GM10266 (cell line): ENCODE results near the gene STARD3.
A peak's percentile ranks its signal among the peaks of the same experiment; 100 is the strongest.

Experiments used
- DNase-seq: peaks from one replicate; pipeline ENCODE4 v3.0.0; 2012; ENCODE audit errors: extremely low spot score
- TF ChIP-seq, protein P1 (sequence below): IDR thresholded peaks from 2 replicates; pipeline ENCODE4 v1.5.1; 2012; ENCODE audit warnings: mild to moderate bottlenecking, low read depth; ENCODE audit not compliant: control insufficient read depth, insufficient read depth; ENCODE audit errors: missing control alignments

STARD3 gene

DNA sequence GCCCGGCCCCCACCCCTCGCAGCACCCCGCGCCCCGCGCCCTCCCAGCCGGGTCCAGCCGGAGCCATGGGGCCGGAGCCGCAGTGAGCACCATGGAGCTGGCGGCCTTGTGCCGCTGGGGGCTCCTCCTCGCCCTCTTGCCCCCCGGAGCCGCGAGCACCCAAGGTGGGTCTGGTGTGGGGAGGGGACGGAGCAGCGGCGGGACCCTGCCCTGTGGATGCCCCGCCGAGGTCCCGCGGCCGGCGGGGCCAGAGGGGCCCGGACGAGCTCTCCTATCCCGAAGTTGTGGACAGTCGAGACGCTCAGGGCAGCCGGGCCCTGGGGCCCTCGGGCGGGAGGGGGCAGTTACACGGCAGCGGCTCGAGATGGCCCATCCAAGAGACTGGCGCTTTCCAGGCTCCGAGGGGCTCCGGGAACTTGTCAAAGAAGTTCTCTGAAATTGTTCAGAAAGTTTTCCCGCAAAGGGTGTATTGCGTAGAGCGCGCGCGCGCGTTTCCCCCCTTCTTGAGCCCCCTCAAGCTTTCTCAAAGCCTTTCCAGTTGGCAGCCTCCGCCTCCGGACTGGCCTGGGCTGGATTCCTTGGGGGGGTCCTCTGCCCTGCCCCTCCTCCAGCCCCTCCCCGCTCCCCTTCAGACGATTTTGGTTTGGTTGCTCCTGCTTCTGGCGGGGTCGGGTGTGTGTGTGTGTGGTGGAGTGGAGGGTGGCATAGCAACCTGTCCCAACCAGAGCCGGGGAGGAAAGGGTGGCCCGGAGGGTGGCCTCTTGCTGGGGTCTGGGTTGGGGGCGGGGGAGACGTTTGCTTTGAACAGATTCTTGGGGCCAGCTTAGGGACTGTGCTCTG lies 63.4 kb downstream of the STARD3 start:
- no peak for DNase-seq
- TF ChIP-seq, protein P1, sequence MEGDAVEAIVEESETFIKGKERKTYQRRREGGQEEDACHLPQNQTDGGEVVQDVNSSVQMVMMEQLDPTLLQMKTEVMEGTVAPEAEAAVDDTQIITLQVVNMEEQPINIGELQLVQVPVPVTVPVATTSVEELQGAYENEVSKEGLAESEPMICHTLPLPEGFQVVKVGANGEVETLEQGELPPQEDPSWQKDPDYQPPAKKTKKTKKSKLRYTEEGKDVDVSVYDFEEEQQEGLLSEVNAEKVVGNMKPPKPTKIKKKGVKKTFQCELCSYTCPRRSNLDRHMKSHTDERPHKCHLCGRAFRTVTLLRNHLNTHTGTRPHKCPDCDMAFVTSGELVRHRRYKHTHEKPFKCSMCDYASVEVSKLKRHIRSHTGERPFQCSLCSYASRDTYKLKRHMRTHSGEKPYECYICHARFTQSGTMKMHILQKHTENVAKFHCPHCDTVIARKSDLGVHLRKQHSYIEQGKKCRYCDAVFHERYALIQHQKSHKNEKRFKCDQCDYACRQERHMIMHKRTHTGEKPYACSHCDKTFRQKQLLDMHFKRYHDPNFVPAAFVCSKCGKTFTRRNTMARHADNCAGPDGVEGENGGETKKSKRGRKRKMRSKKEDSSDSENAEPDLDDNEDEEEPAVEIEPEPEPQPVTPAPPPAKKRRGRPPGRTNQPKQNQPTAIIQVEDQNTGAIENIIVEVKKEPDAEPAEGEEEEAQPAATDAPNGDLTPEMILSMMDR = no peak

DNA sequence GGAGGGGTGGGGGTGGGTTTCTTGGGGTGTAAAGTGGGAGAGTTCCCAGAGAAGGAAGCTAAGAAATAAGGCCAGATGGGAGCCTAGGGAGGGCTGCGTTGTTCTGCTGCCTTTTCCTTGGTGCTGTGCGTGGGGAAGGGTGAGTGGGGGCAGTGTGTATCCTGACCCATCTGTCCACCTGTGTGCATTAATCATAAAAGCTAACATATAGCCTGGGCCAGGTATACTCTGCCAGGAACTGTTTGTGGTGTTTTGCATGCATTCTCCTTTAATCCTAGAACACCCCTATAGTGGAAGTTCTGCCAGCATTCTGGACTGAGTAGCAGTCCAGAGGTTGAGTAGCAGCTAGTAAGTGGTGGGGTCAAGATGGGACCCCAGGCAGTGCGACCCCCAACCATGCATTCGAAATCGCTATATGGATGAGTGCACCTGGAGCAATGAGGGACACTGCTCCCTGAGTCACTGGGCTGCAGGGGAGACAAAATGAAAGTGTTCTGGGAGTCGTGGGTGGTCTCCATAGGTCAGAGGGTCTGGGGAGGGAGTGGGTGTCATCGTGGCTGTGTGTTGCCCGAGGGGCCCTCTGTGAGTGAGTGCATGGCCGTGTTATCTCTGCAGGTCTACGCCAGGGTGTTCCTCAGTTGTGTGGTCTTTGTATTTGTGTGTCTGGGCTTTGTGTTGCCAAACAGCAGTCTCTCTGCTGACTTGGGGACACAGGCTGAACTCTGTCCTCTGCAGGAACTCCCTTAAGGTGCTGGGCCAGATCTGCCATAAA lies 64.3 kb downstream of the STARD3 start:
- TF ChIP-seq, protein P1 = no peak
- DNase-seq = no peak

DNA sequence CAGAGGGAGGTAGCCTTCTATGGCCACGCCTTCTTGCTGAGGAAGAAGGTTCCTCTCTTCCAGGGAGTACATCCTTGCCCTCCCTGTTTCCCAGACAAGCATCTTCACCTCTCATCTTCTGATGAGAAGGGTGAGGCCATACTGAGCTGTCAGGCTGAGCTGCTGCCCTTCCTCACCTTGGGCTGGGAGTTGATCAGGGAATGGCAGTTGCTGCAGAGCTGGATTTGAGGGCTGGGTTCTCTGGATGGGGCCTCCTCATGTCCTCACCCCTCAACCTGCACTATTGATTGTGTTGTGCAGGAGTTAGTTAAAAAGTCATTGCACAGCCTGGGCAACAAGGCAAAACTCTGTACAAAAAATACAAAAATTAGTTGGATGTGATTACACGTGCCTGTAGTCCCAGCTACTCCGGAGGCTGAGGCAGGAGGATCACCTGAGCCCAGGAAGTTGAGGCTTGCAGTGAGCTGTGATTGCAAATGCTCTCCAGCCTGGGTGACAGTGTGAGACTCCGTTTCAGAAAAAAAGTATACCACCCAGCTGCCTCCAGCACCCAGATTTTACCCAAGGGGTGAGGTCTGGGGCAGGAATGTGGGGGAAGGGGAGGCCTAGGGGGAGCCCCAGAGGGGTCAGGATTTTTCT lies 65.0 kb downstream of the STARD3 start:
- TF ChIP-seq, protein P1 = no peak

DNA sequence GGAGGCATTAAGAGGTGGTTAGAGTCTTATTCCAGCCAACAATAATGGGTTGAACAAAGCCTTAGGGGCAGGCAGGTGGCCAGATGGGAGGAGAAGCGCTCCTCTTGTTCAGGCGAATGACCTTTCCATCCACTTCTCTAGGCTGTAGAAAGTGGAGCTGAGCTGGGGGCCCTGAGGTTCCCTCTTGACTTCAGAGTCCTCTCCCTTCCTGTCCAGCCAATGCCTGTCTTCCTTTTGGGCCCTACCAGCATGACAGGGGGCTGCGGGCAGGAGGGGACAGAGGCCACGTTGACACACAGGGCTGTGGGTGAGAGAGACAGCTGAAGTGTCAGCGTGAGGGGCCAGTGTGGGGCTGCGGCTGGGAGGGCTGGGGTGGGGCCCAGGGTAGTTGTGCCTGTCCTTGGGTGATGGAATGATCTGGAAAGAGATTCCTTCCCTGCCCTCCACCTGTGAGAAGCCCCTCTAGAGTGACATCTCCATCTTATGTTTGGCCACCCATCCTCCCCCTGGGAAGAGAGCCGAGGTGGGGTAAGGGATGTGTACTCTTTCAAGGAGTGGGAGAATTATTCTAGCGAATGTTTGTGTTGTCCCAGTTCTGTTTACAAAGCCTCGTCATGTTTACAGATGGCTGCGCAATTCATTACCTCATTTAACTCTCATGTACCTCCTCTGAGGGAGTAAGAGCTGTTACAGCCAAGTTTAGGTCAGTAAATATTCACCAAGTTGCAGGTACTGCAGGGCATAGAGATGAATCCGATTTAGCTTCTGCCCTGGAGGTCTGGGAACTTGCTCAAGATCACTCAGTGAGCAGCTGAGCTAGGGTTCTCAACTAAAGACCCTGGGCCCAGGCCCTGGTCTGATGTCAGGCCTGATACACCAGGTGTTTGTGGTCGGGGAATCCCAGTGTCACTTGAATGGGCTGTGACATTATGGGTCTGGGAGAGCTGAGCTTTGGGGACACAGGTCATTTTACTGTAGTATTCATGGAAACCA lies 66.3 kb downstream of the STARD3 start:
- peak; percentile 78 for DNase-seq
- TF ChIP-seq, protein P1 = no peak

More for the DNA sequence above, 65.0 kb downstream of the STARD3 start:
- no peak for DNase-seq

DNA sequence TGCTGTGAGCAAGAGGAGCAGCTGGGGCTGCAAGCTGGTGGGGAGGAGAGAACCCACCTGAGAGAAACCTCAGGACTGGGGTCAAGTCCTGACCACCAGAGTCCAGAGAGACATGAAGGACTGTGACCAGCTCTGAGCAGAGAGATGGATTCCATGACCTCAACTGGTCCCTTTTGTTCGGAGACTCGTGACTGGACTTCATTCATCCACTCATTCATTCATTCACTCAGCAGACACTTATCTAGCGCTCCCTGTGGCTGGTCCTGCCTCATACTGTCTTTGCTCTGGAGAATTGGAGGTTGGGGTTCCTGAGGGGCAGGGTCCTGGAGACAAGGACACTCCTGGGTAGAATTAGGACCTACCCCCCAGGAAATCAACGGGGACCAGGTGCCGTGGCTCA lies 67.0 kb downstream of the STARD3 start:
- no peak for DNase-seq
- TF ChIP-seq, protein P1 = no peak

DNA sequence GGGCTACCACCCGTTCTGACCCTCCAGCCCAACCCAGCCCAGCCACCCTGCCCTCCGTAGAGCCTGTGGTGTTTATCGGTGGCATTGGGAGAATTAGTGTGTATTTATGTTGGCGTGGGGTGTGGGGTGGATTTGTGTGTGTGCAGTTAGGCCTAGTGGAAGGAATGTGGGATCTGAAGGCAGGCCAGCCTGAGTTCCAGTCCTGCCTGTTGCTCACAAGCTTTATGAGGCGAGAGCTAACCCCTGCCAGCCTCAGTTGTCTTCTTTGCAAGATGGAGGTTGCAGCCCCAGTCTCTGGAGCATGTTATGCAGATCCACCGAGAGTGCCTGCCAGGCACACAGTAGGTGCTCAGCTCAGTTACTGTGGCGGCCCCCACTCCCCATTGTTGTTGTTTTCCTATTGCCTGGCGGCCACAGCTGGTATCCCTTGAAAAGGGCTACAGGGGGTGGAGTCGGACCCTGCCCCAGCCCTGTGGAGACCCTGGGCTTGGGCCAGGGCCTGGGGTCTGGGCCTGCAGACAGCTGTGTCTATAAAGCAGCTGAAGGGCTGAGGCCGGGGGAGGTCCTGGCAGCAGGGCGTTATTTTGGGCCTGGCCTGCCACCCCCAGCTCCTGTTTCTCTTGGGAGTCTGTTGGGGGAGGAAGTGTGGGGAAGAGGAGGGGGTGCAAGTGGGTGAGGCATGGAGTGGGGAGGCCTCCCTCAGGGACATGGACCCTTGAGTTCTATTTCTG lies 68.0 kb downstream of the STARD3 start:
- TF ChIP-seq, protein P1 = no peak
- no peak for DNase-seq
